HepG2 (cell line): ENCODE data around the gene INPP1. TPM values are rescaled to one million over a fixed set of nuclear protein-coding genes. Genes with fewer than 3 reads are reported as not detected.

Experiments used
- CHCHD3 ChIP-seq: sonication (generic); formaldehyde crosslinking; IDR thresholded peaks from 2 replicates; pipeline ENCODE4 v1.8.0; 2022; ENCODE audit warnings: mild to moderate bottlenecking, missing genetic modification reagents, moderate library complexity
- EHMT2 ChIP-seq: fragments of 200-600 bp; sonication (generic); IDR thresholded peaks from 2 replicates; pipeline ENCODE4 v1.7.0; 2017; ENCODE audit warnings: antibody characterized with exemption, low read depth, low read length, borderline replicate concordance
- KLF6 ChIP-seq: IDR thresholded peaks from 2 replicates; pipeline ENCODE4 v1.8.0; 2016; ENCODE audit warnings: missing biosample characterization, missing genetic modification reagents
- MED13 ChIP-seq: sonication (generic); formaldehyde crosslinking; IDR thresholded peaks from 2 replicates; pipeline ENCODE4 v1.5.0; 2020; ENCODE audit warnings: missing genetic modification reagents
- PPARG ChIP-seq: conservative IDR thresholded peaks from 2 replicates; pipeline ENCODE4 v1.6.1; 2016; ENCODE audit warnings: missing biosample characterization, missing genetic modification reagents
- SALL2 ChIP-seq: sonication (generic); formaldehyde crosslinking; IDR thresholded peaks from 2 replicates; pipeline ENCODE4 v1.8.1; 2023; ENCODE audit warnings: mild to moderate bottlenecking, missing genetic modification reagents, inconsistent platforms
- SNAPC2 ChIP-seq: sonication (generic); formaldehyde crosslinking; IDR thresholded peaks from 2 replicates; pipeline ENCODE4 v1.8.1; 2022; ENCODE audit warnings: mild to moderate bottlenecking, missing genetic modification reagents
- ZNF121 ChIP-seq: sonication (generic); formaldehyde crosslinking; IDR thresholded peaks from 2 replicates; pipeline ENCODE4 v1.5.0; 2020; ENCODE audit warnings: mild to moderate bottlenecking, missing genetic modification reagents
- ZNF550 ChIP-seq: sonication (generic); formaldehyde crosslinking; IDR thresholded peaks from 2 replicates; pipeline ENCODE4 v1.4.0; 2020; ENCODE audit warnings: mild to moderate bottlenecking, missing genetic modification reagents, borderline replicate concordance
- ZNF616 ChIP-seq: sonication (generic); formaldehyde crosslinking; IDR thresholded peaks from 2 replicates; pipeline ENCODE4 v1.5.0; 2020; ENCODE audit warnings: low read depth, mild to moderate bottlenecking, missing genetic modification reagents
- polyA plus RNA-seq, 8 experiments: library from polyadenylated mRNA; depleted of rRNA in 3 of 8; stranded (reverse) in 7 of 8; unstranded in 1 of 8; fragments of >200 nt; fragmentation: Illumina TruSeq in 4 of 8; extraction: Trizol in 4 of 8; gene quantifications; 2 replicates each; pipeline versions ENCODE4 v1.2.1 to v1.2.3, GENCODE V29; 2011 to 2016; ENCODE audit warnings: low read depth in 4 of 8, missing spikeins in 1 of 8, mixed read lengths in 1 of 8; ENCODE audit not compliant: insufficient read depth in 1 of 8
- total RNA-seq, 5 experiments: library from RNA; depleted of rRNA; stranded (reverse); fragments of >200 nt; fragmentation: Illumina TruSeq; extraction: Trizol; gene quantifications; 2 replicates each; pipeline ENCODE4 v1.2.3, GENCODE V29; 2016; ENCODE audit warnings: low read depth in 1 of 5
- TF ChIP-seq, protein P1 (sequence below): sonication (generic); formaldehyde crosslinking; IDR thresholded peaks from 2 replicates; pipeline ENCODE4 v1.5.0; 2020; ENCODE audit warnings: missing genetic modification reagents
- TF ChIP-seq, protein P2 (sequence below): sonication (generic); formaldehyde crosslinking; IDR thresholded peaks from 2 replicates; pipeline ENCODE4 v1.4.0; 2020; ENCODE audit warnings: mild to moderate bottlenecking, missing genetic modification reagents, borderline replicate concordance
- TF ChIP-seq, protein P3 (sequence below): sonication (generic); formaldehyde crosslinking; IDR thresholded peaks from 2 replicates; pipeline ENCODE4 v1.5.1; 2020; ENCODE audit warnings: mild to moderate bottlenecking, missing genetic modification reagents, moderate library complexity
- TF ChIP-seq, protein P4 (sequence below): IDR thresholded peaks from 2 replicates; pipeline ENCODE4 v1.6.1; 2016; ENCODE audit warnings: low read depth, missing genetic modification reagents, missing compliant biosample characterization

The INPP1 gene
- total and polyA plus RNA-seq, 2 of the 13 experiments (the other 11 are each of a cell fraction or from before 2014, with no cell fraction given) = 10.0 to 13.3 TPM

DNA sequence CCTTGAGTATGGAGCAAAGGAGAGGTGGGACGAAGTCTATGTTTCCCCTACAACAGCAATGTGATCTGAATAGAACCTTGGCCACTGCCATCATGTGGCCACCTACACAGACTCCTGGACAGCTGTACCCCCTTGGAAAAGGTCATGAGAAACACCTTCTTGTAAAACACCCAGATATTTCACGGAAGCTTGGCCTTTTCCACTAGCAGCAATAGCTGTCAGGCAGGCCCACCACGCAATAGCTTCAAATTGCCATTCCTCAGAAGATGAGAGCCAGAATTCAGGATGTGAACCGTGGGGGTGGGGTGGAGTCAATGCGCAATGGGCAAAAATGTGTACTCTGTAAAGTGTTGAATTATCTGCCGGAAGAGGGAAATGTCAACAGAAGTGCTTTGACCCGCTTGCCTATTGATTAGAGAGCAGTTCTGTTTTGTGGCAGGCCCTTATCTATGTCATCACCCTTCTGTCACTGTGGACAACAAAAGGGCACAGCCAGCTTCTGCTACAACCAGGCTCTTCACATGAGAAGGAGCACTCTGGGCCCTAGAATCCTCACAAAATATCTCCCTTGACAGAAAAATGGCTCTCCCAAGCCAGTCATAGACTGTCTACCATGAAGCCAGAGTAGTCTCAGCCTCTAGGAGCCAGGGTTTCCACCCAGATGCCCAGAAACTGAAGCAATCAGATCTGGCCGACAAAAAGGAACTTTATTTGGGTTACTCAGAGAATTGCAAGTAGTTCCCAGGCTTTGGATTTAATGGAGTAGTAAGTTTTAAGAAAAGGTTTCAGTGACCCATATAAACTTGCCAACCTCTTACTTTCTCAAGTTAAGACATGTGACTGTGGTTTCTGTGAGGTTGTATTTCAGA, 9.5 kb downstream of the INPP1 start (continued):
- no peak for TF ChIP-seq ZNF616
- peak; percentile 97; the same call in 1 of the 2 replicates for TF ChIP-seq EHMT2
- TF ChIP-seq, protein P1, sequence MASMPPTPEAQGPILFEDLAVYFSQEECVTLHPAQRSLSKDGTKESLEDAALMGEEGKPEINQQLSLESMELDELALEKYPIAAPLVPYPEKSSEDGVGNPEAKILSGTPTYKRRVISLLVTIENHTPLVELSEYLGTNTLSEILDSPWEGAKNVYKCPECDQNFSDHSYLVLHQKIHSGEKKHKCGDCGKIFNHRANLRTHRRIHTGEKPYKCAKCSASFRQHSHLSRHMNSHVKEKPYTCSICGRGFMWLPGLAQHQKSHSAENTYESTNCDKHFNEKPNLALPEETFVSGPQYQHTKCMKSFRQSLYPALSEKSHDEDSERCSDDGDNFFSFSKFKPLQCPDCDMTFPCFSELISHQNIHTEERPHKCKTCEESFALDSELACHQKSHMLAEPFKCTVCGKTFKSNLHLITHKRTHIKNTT (CRISPR knock-in tag) = no peak
- peak; percentile 64; the same call in 1 of the 2 replicates for TF ChIP-seq ZNF550 (CRISPR knock-in tag)
- TF ChIP-seq, protein P2, sequence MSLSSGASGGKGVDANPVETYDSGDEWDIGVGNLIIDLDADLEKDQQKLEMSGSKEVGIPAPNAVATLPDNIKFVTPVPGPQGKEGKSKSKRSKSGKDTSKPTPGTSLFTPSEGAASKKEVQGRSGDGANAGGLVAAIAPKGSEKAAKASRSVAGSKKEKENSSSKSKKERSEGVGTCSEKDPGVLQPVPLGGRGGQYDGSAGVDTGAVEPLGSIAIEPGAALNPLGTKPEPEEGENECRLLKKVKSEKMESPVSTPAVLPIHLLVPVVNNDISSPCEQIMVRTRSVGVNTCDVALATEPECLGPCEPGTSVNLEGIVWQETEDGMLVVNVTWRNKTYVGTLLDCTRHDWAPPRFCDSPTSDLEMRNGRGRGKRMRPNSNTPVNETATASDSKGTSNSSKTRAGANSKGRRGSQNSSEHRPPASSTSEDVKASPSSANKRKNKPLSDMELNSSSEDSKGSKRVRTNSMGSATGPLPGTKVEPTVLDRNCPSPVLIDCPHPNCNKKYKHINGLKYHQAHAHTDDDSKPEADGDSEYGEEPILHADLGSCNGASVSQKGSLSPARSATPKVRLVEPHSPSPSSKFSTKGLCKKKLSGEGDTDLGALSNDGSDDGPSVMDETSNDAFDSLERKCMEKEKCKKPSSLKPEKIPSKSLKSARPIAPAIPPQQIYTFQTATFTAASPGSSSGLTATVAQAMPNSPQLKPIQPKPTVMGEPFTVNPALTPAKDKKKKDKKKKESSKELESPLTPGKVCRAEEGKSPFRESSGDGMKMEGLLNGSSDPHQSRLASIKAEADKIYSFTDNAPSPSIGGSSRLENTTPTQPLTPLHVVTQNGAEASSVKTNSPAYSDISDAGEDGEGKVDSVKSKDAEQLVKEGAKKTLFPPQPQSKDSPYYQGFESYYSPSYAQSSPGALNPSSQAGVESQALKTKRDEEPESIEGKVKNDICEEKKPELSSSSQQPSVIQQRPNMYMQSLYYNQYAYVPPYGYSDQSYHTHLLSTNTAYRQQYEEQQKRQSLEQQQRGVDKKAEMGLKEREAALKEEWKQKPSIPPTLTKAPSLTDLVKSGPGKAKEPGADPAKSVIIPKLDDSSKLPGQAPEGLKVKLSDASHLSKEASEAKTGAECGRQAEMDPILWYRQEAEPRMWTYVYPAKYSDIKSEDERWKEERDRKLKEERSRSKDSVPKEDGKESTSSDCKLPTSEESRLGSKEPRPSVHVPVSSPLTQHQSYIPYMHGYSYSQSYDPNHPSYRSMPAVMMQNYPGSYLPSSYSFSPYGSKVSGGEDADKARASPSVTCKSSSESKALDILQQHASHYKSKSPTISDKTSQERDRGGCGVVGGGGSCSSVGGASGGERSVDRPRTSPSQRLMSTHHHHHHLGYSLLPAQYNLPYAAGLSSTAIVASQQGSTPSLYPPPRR (CRISPR knock-in tag) = peak; percentile 100
- TF ChIP-seq, protein P3, sequence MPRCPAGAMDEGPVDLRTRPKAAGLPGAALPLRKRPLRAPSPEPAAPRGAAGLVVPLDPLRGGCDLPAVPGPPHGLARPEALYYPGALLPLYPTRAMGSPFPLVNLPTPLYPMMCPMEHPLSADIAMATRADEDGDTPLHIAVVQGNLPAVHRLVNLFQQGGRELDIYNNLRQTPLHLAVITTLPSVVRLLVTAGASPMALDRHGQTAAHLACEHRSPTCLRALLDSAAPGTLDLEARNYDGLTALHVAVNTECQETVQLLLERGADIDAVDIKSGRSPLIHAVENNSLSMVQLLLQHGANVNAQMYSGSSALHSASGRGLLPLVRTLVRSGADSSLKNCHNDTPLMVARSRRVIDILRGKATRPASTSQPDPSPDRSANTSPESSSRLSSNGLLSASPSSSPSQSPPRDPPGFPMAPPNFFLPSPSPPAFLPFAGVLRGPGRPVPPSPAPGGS (CRISPR knock-in tag) = peak; percentile 95
- TF ChIP-seq MED13 (CRISPR knock-in tag) = no peak; the same call in 1 of the 2 replicates
- TF ChIP-seq KLF6 (CRISPR knock-in tag) = peak; percentile 86
- TF ChIP-seq SALL2 (CRISPR knock-in tag) = peak; percentile 81; the same call in 1 of the 2 replicates
- peak; percentile 71; the same call in 1 of the 2 replicates for TF ChIP-seq ZNF121 (CRISPR knock-in tag)
- TF ChIP-seq CHCHD3 (CRISPR knock-in tag) = no peak
- TF ChIP-seq, protein P4, sequence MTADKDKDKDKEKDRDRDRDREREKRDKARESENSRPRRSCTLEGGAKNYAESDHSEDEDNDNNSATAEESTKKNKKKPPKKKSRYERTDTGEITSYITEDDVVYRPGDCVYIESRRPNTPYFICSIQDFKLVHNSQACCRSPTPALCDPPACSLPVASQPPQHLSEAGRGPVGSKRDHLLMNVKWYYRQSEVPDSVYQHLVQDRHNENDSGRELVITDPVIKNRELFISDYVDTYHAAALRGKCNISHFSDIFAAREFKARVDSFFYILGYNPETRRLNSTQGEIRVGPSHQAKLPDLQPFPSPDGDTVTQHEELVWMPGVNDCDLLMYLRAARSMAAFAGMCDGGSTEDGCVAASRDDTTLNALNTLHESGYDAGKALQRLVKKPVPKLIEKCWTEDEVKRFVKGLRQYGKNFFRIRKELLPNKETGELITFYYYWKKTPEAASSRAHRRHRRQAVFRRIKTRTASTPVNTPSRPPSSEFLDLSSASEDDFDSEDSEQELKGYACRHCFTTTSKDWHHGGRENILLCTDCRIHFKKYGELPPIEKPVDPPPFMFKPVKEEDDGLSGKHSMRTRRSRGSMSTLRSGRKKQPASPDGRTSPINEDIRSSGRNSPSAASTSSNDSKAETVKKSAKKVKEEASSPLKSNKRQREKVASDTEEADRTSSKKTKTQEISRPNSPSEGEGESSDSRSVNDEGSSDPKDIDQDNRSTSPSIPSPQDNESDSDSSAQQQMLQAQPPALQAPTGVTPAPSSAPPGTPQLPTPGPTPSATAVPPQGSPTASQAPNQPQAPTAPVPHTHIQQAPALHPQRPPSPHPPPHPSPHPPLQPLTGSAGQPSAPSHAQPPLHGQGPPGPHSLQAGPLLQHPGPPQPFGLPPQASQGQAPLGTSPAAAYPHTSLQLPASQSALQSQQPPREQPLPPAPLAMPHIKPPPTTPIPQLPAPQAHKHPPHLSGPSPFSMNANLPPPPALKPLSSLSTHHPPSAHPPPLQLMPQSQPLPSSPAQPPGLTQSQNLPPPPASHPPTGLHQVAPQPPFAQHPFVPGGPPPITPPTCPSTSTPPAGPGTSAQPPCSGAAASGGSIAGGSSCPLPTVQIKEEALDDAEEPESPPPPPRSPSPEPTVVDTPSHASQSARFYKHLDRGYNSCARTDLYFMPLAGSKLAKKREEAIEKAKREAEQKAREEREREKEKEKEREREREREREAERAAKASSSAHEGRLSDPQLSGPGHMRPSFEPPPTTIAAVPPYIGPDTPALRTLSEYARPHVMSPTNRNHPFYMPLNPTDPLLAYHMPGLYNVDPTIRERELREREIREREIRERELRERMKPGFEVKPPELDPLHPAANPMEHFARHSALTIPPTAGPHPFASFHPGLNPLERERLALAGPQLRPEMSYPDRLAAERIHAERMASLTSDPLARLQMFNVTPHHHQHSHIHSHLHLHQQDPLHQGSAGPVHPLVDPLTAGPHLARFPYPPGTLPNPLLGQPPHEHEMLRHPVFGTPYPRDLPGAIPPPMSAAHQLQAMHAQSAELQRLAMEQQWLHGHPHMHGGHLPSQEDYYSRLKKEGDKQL (CRISPR knock-in tag) = peak; percentile 99
- TF ChIP-seq SNAPC2 (CRISPR knock-in tag) = peak; percentile 97
- TF ChIP-seq PPARG = peak; percentile 93
